PC-3 (cell line): Measurements from ENCODE around the gene HLF. TPM values are rescaled to one million over a fixed set of nuclear protein-coding genes. Genes with fewer than 3 reads are reported as not detected.

Source experiments
- ATAC-seq: fragments of 200-7000 bp; cut with Tn5 transposase; 2 replicates; pipeline ENCODE4 v1.9.1; 2020; ENCODE audit warnings: mild to moderate bottlenecking, moderate library complexity
- BruUV-seq: library from RNA; stranded (reverse); fragments of 400-500 nt; replicated peaks from 2 replicates; lab custom pipeline; 2021; lab: Mats Ljungman, UMichigan
- CTCF ChIA-PET: fragments of 300-600 bp; sonication (Branson Sonifier 250); formaldehyde crosslinking; loops from one replicate; lab custom pipeline; 2022; ENCODE audit warnings: antibody characterized with exemption; lab: Charles Lee
- POLR2A ChIA-PET: fragments of 300-600 bp; sonication (Branson Sonifier 250); formaldehyde crosslinking; loops from one replicate; lab custom pipeline; 2022; ENCODE audit warnings: antibody characterized with exemption; ENCODE audit not compliant: unreplicated experiment; lab: Charles Lee
- DNase-seq: peaks from one replicate; pipeline ENCODE4 v3.0.0-alpha.2; 2015
- H2AFZ ChIP-seq: fragments of 300-600 bp; sonication (generic); 2 replicates; pipeline ENCODE4 v1.6.0; 2016; ENCODE audit warnings: antibody characterized with exemption, low read length
- H3F3A ChIP-seq: fragments of 300-600 bp; sonication (generic); one replicate; pipeline ENCODE4 v1.6.0; 2017; ENCODE audit warnings: antibody characterized with exemption, low read length, control low read depth, mild to moderate bottlenecking; ENCODE audit not compliant: unreplicated experiment
- H3K27ac ChIP-seq: fragments of 300-600 bp; sonication (generic); 2 replicates; pipeline ENCODE4 v1.5.1; 2016; ENCODE audit warnings: mild to moderate bottlenecking, low read length
- H3K27me3 ChIP-seq: fragments of 300-600 bp; sonication (generic); 2 replicates; pipeline ENCODE4 v1.6.1; 2016; ENCODE audit warnings: low read length, mixed read lengths
- H3K36me3 ChIP-seq: fragments of 300-600 bp; sonication (generic); 2 replicates; pipeline ENCODE4 v1.6.1; 2016; ENCODE audit warnings: low read depth, mixed run types, low read length, mixed read lengths
- H3K4me1 ChIP-seq: fragments of 300-600 bp; sonication (generic); 2 replicates; pipeline ENCODE4 v1.5.1; 2016; ENCODE audit warnings: low read length; ENCODE audit not compliant: insufficient read depth
- H3K4me2 ChIP-seq: fragments of 300-600 bp; sonication (generic); 2 replicates; pipeline ENCODE4 v1.6.0; 2016; ENCODE audit warnings: low read length
- H3K4me3 ChIP-seq: fragments of 300-600 bp; sonication (generic); 2 replicates; pipeline ENCODE4 v1.5.1; 2016; ENCODE audit warnings: mild to moderate bottlenecking, low read length, mixed read lengths
- H3K79me2 ChIP-seq: fragments of 300-600 bp; sonication (generic); 2 replicates; pipeline ENCODE4 v1.6.1; 2017; ENCODE audit warnings: low read length, mixed read lengths
- H3K9ac ChIP-seq: fragments of 300-600 bp; sonication (generic); 2 replicates; pipeline ENCODE4 v1.6.0; 2016; ENCODE audit warnings: mild to moderate bottlenecking, low read length
- H3K9me2 ChIP-seq: fragments of 300-600 bp; sonication (generic); replicated peaks from 2 replicates; pipeline ENCODE4 v1.6.1; 2016; ENCODE audit warnings: mixed run types, low read length, mixed read lengths
- H3K9me3 ChIP-seq: fragments of 300-600 bp; sonication (generic); 2 replicates; pipeline ENCODE4 v1.6.1; 2016; ENCODE audit warnings: low read length, mixed read lengths
- H4K20me1 ChIP-seq: fragments of 300-600 bp; sonication (generic); 2 replicates; pipeline ENCODE4 v1.6.1; 2016; ENCODE audit warnings: low read length, mixed read lengths
- CTCF ChIP-seq: fragments of 300-600 bp; sonication (generic); conservative IDR thresholded peaks from 2 replicates; pipeline ENCODE4 v1.5.1; 2017; ENCODE audit warnings: antibody characterized with exemption, low read depth, mild to moderate bottlenecking, low read length
- EZH2 ChIP-seq: fragments of 300-600 bp; sonication (generic); IDR thresholded peaks from one replicate; pipeline ENCODE4 v1.6.1; 2017; ENCODE audit warnings: antibody characterized with exemption, mild to moderate bottlenecking, low read length; ENCODE audit not compliant: unreplicated experiment
- EZH2phosphoT487 ChIP-seq: fragments of 300-600 bp; sonication (generic); IDR thresholded peaks from 2 replicates; pipeline ENCODE4 v1.6.1; 2018; ENCODE audit warnings: mild to moderate bottlenecking, antibody characterized with exemption, low read length, borderline replicate concordance
- intact Hi-C: fragments of 100-400 bp; cut with micrococcal nuclease; formaldehyde crosslinking; loops from 2 replicates; pipeline ENCODE4 v1.9.0; 2023
- total RNA-seq: library from RNA; depleted of rRNA; stranded (reverse); fragments of >200 nt; gene quantifications from 2 replicates; pipeline ENCODE4 v1.2.3, GENCODE V29; 2014

The HLF gene
- total RNA-seq, 1 experiment from 2014 or later = 0.66 TPM

GRCh38 chr17:55246583-55246982 lies 18.2 kb upstream of the HLF start:
- Histone ChIP-seq H3F3A (no peaks in the 10 kb centered on the region), H2AFZ (no peak overlapping the region), H3K9me2 (no peaks in the 10 kb centered on the region), H3K27ac (no peak overlapping the region), H3K9me3 (no peaks in the 10 kb centered on the region), H3K79me2 (no peaks in the 10 kb centered on the region), H3K4me2 (no peak overlapping the region), H3K9ac (no peak overlapping the region), H3K4me1 (no peaks in the 10 kb centered on the region), H3K27me3 (peaks cover 21% of the 10 kb centered on the region), H3K4me3 (no peak overlapping the region), H3K36me3 (no peaks in the 10 kb centered on the region), H4K20me1 (no peaks in the 10 kb centered on the region)
- ATAC-seq = no peak
- intact Hi-C loops = no loop called here
- no peak for DNase-seq
- no peak for TF ChIP-seq CTCF
- TF ChIP-seq EZH2phosphoT487 = no peak
- TF ChIP-seq EZH2 = no peak
- ChIA-PET POLR2A (no interaction called here), CTCF (no interaction called here)
- BruUV-seq = no TSS peak

GRCh38 chr17:55248077-55248476 lies 16.7 kb upstream of the HLF start:
- no peak overlapping the region for H3K27ac ChIP-seq
- H3K4me3 ChIP-seq = no peak overlapping the region
- H3K36me3 ChIP-seq = no peaks in the 10 kb centered on the region
- TF ChIP-seq EZH2phosphoT487 = no peak
- TF ChIP-seq EZH2 = no peak
- TF ChIP-seq CTCF = no peak
- H3F3A ChIP-seq = no peaks in the 10 kb centered on the region
- peaks cover 21% of the 10 kb centered on the region for H3K27me3 ChIP-seq
- H2AFZ ChIP-seq = peak overlapping the region; percentile 35
- H3K4me1 ChIP-seq = no peaks in the 10 kb centered on the region
- H3K9me2 ChIP-seq = no peaks in the 10 kb centered on the region
- H3K79me2 ChIP-seq = no peaks in the 10 kb centered on the region
- ChIA-PET CTCF (interaction anchor here (0.5 kb wide), 1 partner anchor 107 kb away, joined by 3 read pairs; no protein-coding TSS in a partner anchor), POLR2A (no interaction called here)
- DNase-seq (no peak), ATAC-seq (no peak)
- H3K9me3 ChIP-seq = no peaks in the 10 kb centered on the region
- no peak overlapping the region for H3K9ac ChIP-seq
- H4K20me1 ChIP-seq = no peaks in the 10 kb centered on the region
- H3K4me2 ChIP-seq = no peak overlapping the region
- no TSS peak for BruUV-seq
- intact Hi-C loops = no loop called here

- Histone ChIP-seq H3F3A (no peaks in the 10 kb centered on the region), H3K27ac (no peak overlapping the region), H3K36me3 (no peaks in the 10 kb centered on the region), H3K79me2 (no peaks in the 10 kb centered on the region), H4K20me1 (no peaks in the 10 kb centered on the region), H3K9me3 (no peaks in the 10 kb centered on the region), H3K9me2 (no peaks in the 10 kb centered on the region), H3K4me2 (no peak overlapping the region), H3K4me1 (peaks cover 9% of the 10 kb centered on the region), H3K4me3 (no peak overlapping the region), H3K9ac (no peak overlapping the region), H2AFZ (no peak overlapping the region), H3K27me3 (peaks cover 10% of the 10 kb centered on the region; the same call in 1 of the 2 replicates)
- no peak for DNase-seq
- BruUV-seq = no TSS peak
- ChIA-PET POLR2A (no interaction called here), CTCF (no interaction called here)
- intact Hi-C loops = no loop called here
- no peak for TF ChIP-seq CTCF
- no peak for TF ChIP-seq EZH2phosphoT487
- TF ChIP-seq EZH2 = no peak
- no peak for ATAC-seq
These were observed 14.9 kb upstream of the HLF start for GRCh38 chr17:55249861-55250260.
